Measurements from ENCODE around the gene CEP72.

The CEP72 gene

GRCh38 chr5:620152-620551 lies 8.0 kb downstream of the CEP72 start:
- H3K36me3 ChIP-seq (ENCODE audit: insufficient read depth, low read length), result peaks cover 63% of the 10 kb centered on the region
- no peak overlapping the region for H3K9ac ChIP-seq (ENCODE audit: low read depth, low read length)
- 98% methylated on average over 20 of the region's 20 CpGs for WGBS
- H3K27me3 ChIP-seq (ENCODE audit: insufficient read depth, low read length), result no peaks in the 10 kb centered on the region
- no peaks in the 10 kb centered on the region for H3K4me1 ChIP-seq (ENCODE audit: insufficient read depth, low read length)
- no peak overlapping the region for H3K4me3 ChIP-seq (ENCODE audit: low read length)
- H3K27ac ChIP-seq (ENCODE audit: low read depth, low read length), result no peak overlapping the region
- 0 out of 2 replicates have a peak, but pooled peaks cover 3% of the 10 kb centered on the region for H3K9me3 ChIP-seq (ENCODE audit: insufficient read depth, low read depth, low read length)

GRCh38 chr5:620586-621180 lies 8.5 kb downstream of the CEP72 start:
- no peak overlapping the region for H3K9ac ChIP-seq (ENCODE audit: low read depth, low read length)
- H3K36me3 ChIP-seq (ENCODE audit: insufficient read depth, low read length), result peaks cover 68% of the 10 kb centered on the region
- no peak overlapping the region for H3K4me3 ChIP-seq (ENCODE audit: low read length)
- 93% methylated on average over 8 of the region's 8 CpGs for WGBS
- H3K27ac ChIP-seq (ENCODE audit: low read depth, low read length), result no peak overlapping the region
- no peaks in the 10 kb centered on the region for H3K9me3 ChIP-seq (ENCODE audit: insufficient read depth, low read depth, low read length)
- no peaks in the 10 kb centered on the region for H3K27me3 ChIP-seq (ENCODE audit: insufficient read depth, low read length)
- H3K4me1 ChIP-seq (ENCODE audit: insufficient read depth, low read length), result no peaks in the 10 kb centered on the region

GRCh38 chr5:621341-621761 lies 9.2 kb downstream of the CEP72 start:
- no peaks in the 10 kb centered on the region for H3K9me3 ChIP-seq (ENCODE audit: insufficient read depth, low read depth, low read length)
- H3K4me3 ChIP-seq (ENCODE audit: low read length), result no peak overlapping the region
- 95% methylated on average over 16 of the region's 16 CpGs for WGBS
- peaks cover 75% of the 10 kb centered on the region for H3K36me3 ChIP-seq (ENCODE audit: insufficient read depth, low read length)
- H3K27ac ChIP-seq (ENCODE audit: low read depth, low read length), result no peak overlapping the region
- H3K4me1 ChIP-seq (ENCODE audit: insufficient read depth, low read length), result no peaks in the 10 kb centered on the region
- no peak overlapping the region for H3K9ac ChIP-seq (ENCODE audit: low read depth, low read length)
- no peaks in the 10 kb centered on the region for H3K27me3 ChIP-seq (ENCODE audit: insufficient read depth, low read length)

GRCh38 chr5:622359-622758 lies 10.2 kb downstream of the CEP72 start:
- no peak overlapping the region for H3K27ac ChIP-seq (ENCODE audit: low read depth, low read length)
- H3K9me3 ChIP-seq (ENCODE audit: insufficient read depth, low read depth, low read length), result no peaks in the 10 kb centered on the region
- H3K4me3 ChIP-seq (ENCODE audit: low read length), result no peak overlapping the region
- peaks cover 81% of the 10 kb centered on the region for H3K36me3 ChIP-seq (ENCODE audit: insufficient read depth, low read length)
- 92% methylated on average over 9 of the region's 9 CpGs for WGBS
- no peaks in the 10 kb centered on the region for H3K27me3 ChIP-seq (ENCODE audit: insufficient read depth, low read length)
- H3K9ac ChIP-seq (ENCODE audit: low read depth, low read length), result no peak overlapping the region
- no peaks in the 10 kb centered on the region for H3K4me1 ChIP-seq (ENCODE audit: insufficient read depth, low read length)

GRCh38 chr5:622946-623522 lies 10.9 kb downstream of the CEP72 start:
- Histone ChIP-seq H3K4me1 (ENCODE audit: insufficient read depth, low read length) (no peaks in the 10 kb centered on the region), H3K27ac (ENCODE audit: low read depth, low read length) (no peak overlapping the region), H3K9ac (ENCODE audit: low read depth, low read length) (no peak overlapping the region), H3K4me3 (ENCODE audit: low read length) (no peak overlapping the region), H3K36me3 (ENCODE audit: insufficient read depth, low read length) (peaks cover 84% of the 10 kb centered on the region), H3K9me3 (ENCODE audit: insufficient read depth, low read depth, low read length) (no peaks in the 10 kb centered on the region), H3K27me3 (ENCODE audit: insufficient read depth, low read length) (no peaks in the 10 kb centered on the region)
- WGBS, result 97% methylated on average over 31 of the region's 31 CpGs

- Histone ChIP-seq H3K4me1 (ENCODE audit: insufficient read depth, low read length) (no peaks in the 10 kb centered on the region), H3K9me3 (ENCODE audit: insufficient read depth, low read depth, low read length) (no peaks in the 10 kb centered on the region), H3K4me3 (ENCODE audit: low read length) (no peak overlapping the region), H3K27me3 (ENCODE audit: insufficient read depth, low read length) (no peaks in the 10 kb centered on the region), H3K27ac (ENCODE audit: low read depth, low read length) (no peak overlapping the region), H3K36me3 (ENCODE audit: insufficient read depth, low read length) (peaks cover 82% of the 10 kb centered on the region), H3K9ac (ENCODE audit: low read depth, low read length) (no peak overlapping the region)
- 98% methylated on average over 13 of the region's 13 CpGs for WGBS
Measured at GRCh38 chr5:623531-623930, 11.4 kb downstream of the CEP72 start.

GRCh38 chr5:624118-624950 lies 12.2 kb downstream of the CEP72 start:
- H3K27me3 ChIP-seq (ENCODE audit: insufficient read depth, low read length), result no peaks in the 10 kb centered on the region
- no peak overlapping the region for H3K4me3 ChIP-seq (ENCODE audit: low read length)
- H3K4me1 ChIP-seq (ENCODE audit: insufficient read depth, low read length), result no peaks in the 10 kb centered on the region
- no peak overlapping the region for H3K27ac ChIP-seq (ENCODE audit: low read depth, low read length)
- no peaks in the 10 kb centered on the region for H3K9me3 ChIP-seq (ENCODE audit: insufficient read depth, low read depth, low read length)
- no peak overlapping the region for H3K9ac ChIP-seq (ENCODE audit: low read depth, low read length)
- peaks cover 81% of the 10 kb centered on the region for H3K36me3 ChIP-seq (ENCODE audit: insufficient read depth, low read length)
- WGBS, result 95% methylated on average over 38 of the region's 38 CpGs

GRCh38 chr5:624951-625230 lies 12.8 kb downstream of the CEP72 start:
- Histone ChIP-seq H3K9me3 (ENCODE audit: insufficient read depth, low read depth, low read length) (no peaks in the 10 kb centered on the region), H3K4me3 (ENCODE audit: low read length) (no peak overlapping the region), H3K27me3 (ENCODE audit: insufficient read depth, low read length) (no peaks in the 10 kb centered on the region), H3K36me3 (ENCODE audit: insufficient read depth, low read length) (peaks cover 76% of the 10 kb centered on the region), H3K9ac (ENCODE audit: low read depth, low read length) (no peak overlapping the region), H3K27ac (ENCODE audit: low read depth, low read length) (no peak overlapping the region), H3K4me1 (ENCODE audit: insufficient read depth, low read length) (no peaks in the 10 kb centered on the region)
- 95% methylated on average over 13 of the region's 13 CpGs for WGBS

- peaks cover 69% of the 10 kb centered on the region for H3K36me3 ChIP-seq (ENCODE audit: insufficient read depth, low read length)
- no peak overlapping the region for H3K27ac ChIP-seq (ENCODE audit: low read depth, low read length)
- no peak overlapping the region for H3K9ac ChIP-seq (ENCODE audit: low read depth, low read length)
- WGBS, result 96% methylated on average over 16 of the region's 16 CpGs
- no peaks in the 10 kb centered on the region for H3K27me3 ChIP-seq (ENCODE audit: insufficient read depth, low read length)
- H3K4me3 ChIP-seq (ENCODE audit: low read length), result no peak overlapping the region
- H3K9me3 ChIP-seq (ENCODE audit: insufficient read depth, low read depth, low read length), result no peaks in the 10 kb centered on the region
- no peaks in the 10 kb centered on the region for H3K4me1 ChIP-seq (ENCODE audit: insufficient read depth, low read length)
Measured at GRCh38 chr5:625516-625915, 13.4 kb downstream of the CEP72 start.

- Histone ChIP-seq H3K27me3 (ENCODE audit: insufficient read depth, low read length) (no peaks in the 10 kb centered on the region), H3K4me1 (ENCODE audit: insufficient read depth, low read length) (no peaks in the 10 kb centered on the region), H3K4me3 (ENCODE audit: low read length) (no peak overlapping the region), H3K9me3 (ENCODE audit: insufficient read depth, low read depth, low read length) (no peaks in the 10 kb centered on the region), H3K27ac (ENCODE audit: low read depth, low read length) (no peak overlapping the region), H3K9ac (ENCODE audit: low read depth, low read length) (no peak overlapping the region), H3K36me3 (ENCODE audit: insufficient read depth, low read length) (peaks cover 57% of the 10 kb centered on the region)
- WGBS, result 96% methylated on average over 3 of the region's 3 CpGs
Measured at GRCh38 chr5:626850-627249, 14.7 kb downstream of the CEP72 start.

GRCh38 chr5:627840-628239 lies 15.7 kb downstream of the CEP72 start:
- no peaks in the 10 kb centered on the region for H3K27me3 ChIP-seq (ENCODE audit: insufficient read depth, low read length)
- no peak overlapping the region for H3K9ac ChIP-seq (ENCODE audit: low read depth, low read length)
- no peak overlapping the region for H3K4me3 ChIP-seq (ENCODE audit: low read length)
- 96% methylated on average over 24 of the region's 24 CpGs for WGBS
- H3K9me3 ChIP-seq (ENCODE audit: insufficient read depth, low read depth, low read length), result no peaks in the 10 kb centered on the region
- peaks cover 55% of the 10 kb centered on the region for H3K36me3 ChIP-seq (ENCODE audit: insufficient read depth, low read length)
- H3K27ac ChIP-seq (ENCODE audit: low read depth, low read length), result no peak overlapping the region
- no peaks in the 10 kb centered on the region for H3K4me1 ChIP-seq (ENCODE audit: insufficient read depth, low read length)
